ENCODE results near the gene GSTCD.

GSTCD gene, protein sequence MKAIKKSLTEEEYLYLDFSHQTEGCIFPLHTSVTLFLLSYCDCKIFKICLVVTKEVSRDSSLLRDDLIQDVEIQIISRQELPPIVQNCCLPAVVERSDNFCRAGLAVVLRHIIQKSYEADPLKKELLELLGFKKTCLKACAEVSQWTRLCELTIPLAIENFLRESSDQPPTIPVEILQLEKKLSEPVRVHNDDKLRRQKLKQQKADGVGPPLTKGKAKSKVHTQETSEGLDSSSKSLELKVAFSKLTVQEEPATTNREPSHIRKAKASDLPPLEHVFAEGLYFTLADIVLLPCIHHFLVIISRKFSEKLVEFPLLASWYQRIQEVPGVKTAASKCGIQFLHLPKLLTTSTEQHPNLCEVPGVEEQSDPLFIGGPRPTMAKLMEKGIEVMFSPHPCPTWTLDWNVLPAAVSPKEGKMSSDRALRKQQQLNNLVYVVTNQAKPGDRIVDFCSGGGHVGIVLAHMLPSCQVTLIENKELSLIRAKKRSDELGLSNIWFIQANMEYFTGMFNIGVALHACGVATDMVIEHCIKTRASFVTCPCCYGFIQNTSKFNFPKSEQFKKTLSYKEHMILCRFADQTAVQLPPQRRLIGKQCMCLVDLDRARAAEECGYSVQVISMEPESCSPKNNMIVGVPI

DNA sequence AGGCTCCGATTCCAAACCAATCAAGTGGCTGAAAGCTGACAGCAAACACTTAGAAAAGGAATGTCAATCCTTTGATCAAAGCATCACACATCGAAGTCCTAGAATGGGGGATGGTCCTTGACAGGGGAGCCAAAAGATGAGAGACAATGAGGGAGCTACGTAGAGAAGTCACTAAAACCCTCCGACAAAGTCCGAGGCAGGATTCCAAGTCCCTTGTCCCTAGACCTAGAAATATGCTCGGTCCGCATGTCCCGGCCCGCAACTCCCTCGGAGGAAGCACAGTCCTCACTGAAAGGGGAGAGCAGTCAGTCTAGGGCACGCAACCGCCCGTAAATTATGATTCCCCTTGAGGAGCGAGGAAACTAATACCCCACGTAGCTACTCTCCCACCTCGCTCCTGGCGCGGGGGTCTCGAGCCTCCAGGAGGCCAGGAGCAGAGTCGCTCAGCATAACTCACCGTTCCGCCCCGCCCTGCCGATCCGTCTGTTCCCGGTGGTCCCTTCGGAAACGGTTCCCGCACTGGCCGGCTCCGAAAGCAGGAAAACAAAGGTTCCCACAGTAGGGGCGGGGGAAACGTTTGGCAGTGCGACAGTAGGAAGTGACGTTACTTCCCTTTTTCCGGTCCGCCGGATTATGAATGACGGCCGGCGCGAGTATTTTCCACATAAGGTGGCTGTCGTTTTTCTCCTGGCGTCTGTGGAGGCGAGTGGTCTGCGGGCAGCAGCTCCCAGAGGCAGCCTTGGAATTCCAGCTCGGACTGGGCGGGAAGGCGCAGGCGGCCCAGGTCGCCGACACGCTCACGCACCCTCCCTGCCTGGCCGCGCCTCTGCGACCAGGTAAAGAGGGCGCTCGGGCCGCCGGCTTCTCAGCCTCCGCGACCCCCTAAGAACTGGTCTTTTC lies at the start of gene GSTCD, which contains the start of gene INTS12:
TSS of gene GSTCD (plus strand) at position 604 of the 900 bp plus-strand sequence. CDS start 8,830 bp downstream, outside the sequence.
TSS of gene INTS12 (minus strand) at position 509 of the 900 bp plus-strand sequence. CDS start 8,684 bp downstream, outside the sequence.
- peak; percentile 87 for ATAC-seq
- TF ChIP-seq ZNF8 (CRISPR knock-in tag; IDR thresholded peaks at IDR 0.05) (peak; percentile 28; the same call in 1 of the 2 replicates), PPARA (CRISPR knock-in tag; IDR thresholded peaks at IDR 0.05; ENCODE audit: borderline replicate concordance) (no peak), TCF4 (CRISPR knock-in tag; IDR thresholded peaks at IDR 0.05; ENCODE audit: borderline replicate concordance) (peak; percentile 39; the same call in 1 of the 2 replicates), ZFP3 (CRISPR knock-in tag; IDR thresholded peaks at IDR 0.05) (peak; percentile 67; the same call in 1 of the 2 replicates), ZNF70 (CRISPR knock-in tag; IDR thresholded peaks at IDR 0.05) (no peak)
- TF ChIP-seq, protein P1, sequence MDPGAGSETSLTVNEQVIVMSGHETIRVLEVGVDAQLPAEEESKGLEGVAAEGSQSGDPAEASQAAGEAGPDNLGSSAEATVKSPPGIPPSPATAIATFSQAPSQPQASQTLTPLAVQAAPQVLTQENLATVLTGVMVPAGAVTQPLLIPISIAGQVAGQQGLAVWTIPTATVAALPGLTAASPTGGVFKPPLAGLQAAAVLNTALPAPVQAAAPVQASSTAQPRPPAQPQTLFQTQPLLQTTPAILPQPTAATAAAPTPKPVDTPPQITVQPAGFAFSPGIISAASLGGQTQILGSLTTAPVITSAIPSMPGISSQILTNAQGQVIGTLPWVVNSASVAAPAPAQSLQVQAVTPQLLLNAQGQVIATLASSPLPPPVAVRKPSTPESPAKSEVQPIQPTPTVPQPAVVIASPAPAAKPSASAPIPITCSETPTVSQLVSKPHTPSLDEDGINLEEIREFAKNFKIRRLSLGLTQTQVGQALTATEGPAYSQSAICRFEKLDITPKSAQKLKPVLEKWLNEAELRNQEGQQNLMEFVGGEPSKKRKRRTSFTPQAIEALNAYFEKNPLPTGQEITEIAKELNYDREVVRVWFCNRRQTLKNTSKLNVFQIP (CRISPR knock-in tag; IDR thresholded peaks at IDR 0.05; ENCODE audit: borderline replicate concordance, low read depth): 0 out of 2 replicates have a peak, but pooled peaks have one; percentile 71
- TF ChIP-seq, protein P2, sequence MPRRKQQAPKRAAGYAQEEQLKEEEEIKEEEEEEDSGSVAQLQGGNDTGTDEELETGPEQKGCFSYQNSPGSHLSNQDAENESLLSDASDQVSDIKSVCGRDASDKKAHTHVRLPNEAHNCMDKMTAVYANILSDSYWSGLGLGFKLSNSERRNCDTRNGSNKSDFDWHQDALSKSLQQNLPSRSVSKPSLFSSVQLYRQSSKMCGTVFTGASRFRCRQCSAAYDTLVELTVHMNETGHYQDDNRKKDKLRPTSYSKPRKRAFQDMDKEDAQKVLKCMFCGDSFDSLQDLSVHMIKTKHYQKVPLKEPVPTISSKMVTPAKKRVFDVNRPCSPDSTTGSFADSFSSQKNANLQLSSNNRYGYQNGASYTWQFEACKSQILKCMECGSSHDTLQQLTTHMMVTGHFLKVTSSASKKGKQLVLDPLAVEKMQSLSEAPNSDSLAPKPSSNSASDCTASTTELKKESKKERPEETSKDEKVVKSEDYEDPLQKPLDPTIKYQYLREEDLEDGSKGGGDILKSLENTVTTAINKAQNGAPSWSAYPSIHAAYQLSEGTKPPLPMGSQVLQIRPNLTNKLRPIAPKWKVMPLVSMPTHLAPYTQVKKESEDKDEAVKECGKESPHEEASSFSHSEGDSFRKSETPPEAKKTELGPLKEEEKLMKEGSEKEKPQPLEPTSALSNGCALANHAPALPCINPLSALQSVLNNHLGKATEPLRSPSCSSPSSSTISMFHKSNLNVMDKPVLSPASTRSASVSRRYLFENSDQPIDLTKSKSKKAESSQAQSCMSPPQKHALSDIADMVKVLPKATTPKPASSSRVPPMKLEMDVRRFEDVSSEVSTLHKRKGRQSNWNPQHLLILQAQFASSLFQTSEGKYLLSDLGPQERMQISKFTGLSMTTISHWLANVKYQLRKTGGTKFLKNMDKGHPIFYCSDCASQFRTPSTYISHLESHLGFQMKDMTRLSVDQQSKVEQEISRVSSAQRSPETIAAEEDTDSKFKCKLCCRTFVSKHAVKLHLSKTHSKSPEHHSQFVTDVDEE (CRISPR knock-in tag; IDR thresholded peaks at IDR 0.05): peak; percentile 31; the same call in 1 of the 2 replicates

DNA sequence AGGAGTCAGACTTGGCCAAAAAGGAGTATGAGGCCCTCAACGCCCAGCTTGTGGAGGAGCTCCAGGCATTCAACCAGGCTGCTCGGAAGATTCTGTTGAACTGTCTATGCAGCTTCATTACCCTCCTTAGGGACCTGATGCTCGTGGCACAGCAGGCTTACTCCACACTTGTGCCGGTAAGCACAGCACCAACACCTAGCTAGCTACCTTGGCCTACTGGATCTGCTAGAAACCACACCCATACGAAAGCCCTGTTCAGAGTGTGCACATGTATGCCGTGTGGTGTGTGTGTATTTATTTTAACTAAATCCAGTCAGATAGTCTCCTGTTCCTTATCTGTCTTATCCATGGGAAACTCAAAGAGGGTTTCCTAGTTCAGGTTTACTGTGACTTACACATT lies 49.4 kb upstream of the GSTCD start:
- ATAC-seq: no peak
- TF ChIP-seq PPARA (CRISPR knock-in tag; IDR thresholded peaks at IDR 0.05; ENCODE audit: borderline replicate concordance) (no peak), ISL1 (CRISPR knock-in tag; IDR thresholded peaks at IDR 0.05) (no peak), TOX (CRISPR knock-in tag; IDR thresholded peaks at IDR 0.05; ENCODE audit: borderline replicate concordance) (no peak), RARB (CRISPR knock-in tag; IDR thresholded peaks at IDR 0.05) (no peak), ZFP3 (CRISPR knock-in tag; IDR thresholded peaks at IDR 0.05) (no peak), ZNF8 (CRISPR knock-in tag; IDR thresholded peaks at IDR 0.05) (no peak), TCF4 (CRISPR knock-in tag; IDR thresholded peaks at IDR 0.05; ENCODE audit: borderline replicate concordance) (no peak), ZFP30 (CRISPR knock-in tag; IDR thresholded peaks at IDR 0.05) (no peak), ZC3H10 (CRISPR knock-in tag; IDR thresholded peaks at IDR 0.05) (no peak), CSDC2 (CRISPR knock-in tag; IDR thresholded peaks at IDR 0.05) (no peak)
- TF ChIP-seq, protein P3, sequence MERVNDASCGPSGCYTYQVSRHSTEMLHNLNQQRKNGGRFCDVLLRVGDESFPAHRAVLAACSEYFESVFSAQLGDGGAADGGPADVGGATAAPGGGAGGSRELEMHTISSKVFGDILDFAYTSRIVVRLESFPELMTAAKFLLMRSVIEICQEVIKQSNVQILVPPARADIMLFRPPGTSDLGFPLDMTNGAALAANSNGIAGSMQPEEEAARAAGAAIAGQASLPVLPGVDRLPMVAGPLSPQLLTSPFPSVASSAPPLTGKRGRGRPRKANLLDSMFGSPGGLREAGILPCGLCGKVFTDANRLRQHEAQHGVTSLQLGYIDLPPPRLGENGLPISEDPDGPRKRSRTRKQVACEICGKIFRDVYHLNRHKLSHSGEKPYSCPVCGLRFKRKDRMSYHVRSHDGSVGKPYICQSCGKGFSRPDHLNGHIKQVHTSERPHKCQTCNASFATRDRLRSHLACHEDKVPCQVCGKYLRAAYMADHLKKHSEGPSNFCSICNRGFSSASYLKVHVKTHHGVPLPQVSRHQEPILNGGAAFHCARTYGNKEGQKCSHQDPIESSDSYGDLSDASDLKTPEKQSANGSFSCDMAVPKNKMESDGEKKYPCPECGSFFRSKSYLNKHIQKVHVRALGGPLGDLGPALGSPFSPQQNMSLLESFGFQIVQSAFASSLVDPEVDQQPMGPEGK (CRISPR knock-in tag; IDR thresholded peaks at IDR 0.05; ENCODE audit: borderline replicate concordance): no peak
- TF ChIP-seq, protein P4, sequence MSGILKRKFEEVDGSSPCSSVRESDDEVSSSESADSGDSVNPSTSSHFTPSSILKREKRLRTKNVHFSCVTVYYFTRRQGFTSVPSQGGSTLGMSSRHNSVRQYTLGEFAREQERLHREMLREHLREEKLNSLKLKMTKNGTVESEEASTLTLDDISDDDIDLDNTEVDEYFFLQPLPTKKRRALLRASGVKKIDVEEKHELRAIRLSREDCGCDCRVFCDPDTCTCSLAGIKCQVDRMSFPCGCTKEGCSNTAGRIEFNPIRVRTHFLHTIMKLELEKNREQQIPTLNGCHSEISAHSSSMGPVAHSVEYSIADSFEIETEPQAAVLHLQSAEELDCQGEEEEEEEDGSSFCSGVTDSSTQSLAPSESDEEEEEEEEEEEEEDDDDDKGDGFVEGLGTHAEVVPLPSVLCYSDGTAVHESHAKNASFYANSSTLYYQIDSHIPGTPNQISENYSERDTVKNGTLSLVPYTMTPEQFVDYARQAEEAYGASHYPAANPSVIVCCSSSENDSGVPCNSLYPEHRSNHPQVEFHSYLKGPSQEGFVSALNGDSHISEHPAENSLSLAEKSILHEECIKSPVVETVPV (CRISPR knock-in tag; IDR thresholded peaks at IDR 0.05): no peak

DNA sequence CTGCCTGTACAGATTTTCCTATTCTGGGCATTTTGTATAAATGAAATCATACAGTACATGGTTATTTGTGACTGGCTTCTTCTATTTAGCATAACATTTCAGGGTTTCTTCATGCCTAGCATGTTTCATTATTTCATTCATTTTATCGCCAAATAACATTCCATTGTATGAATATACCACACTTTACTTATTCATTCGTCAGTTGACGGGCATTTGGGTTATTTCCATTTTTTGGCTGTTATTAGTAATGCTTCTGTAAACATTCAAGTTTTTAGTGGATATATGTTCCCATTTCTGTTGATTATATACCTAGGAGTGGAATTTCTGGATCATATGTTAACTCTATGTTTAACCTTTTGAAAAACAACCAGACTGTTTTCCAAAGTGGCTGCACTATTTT lies 47.6 kb upstream of the GSTCD start:
- ATAC-seq: no peak
- TF ChIP-seq TOX (CRISPR knock-in tag; IDR thresholded peaks at IDR 0.05; ENCODE audit: borderline replicate concordance): no peak
- TF ChIP-seq ZNF8 (CRISPR knock-in tag; IDR thresholded peaks at IDR 0.05): no peak
- no peak for TF ChIP-seq RARB (CRISPR knock-in tag; IDR thresholded peaks at IDR 0.05)
- TF ChIP-seq OSR1 (CRISPR knock-in tag; IDR thresholded peaks at IDR 0.05): no peak
- no peak for TF ChIP-seq TCF4 (CRISPR knock-in tag; IDR thresholded peaks at IDR 0.05; ENCODE audit: borderline replicate concordance)
- TF ChIP-seq, protein P2 (CRISPR knock-in tag; IDR thresholded peaks at IDR 0.05): no peak
- TF ChIP-seq GLIS3 (CRISPR knock-in tag; IDR thresholded peaks at IDR 0.05): no peak
- no peak for TF ChIP-seq BACH2 (CRISPR knock-in tag; IDR thresholded peaks at IDR 0.05; ENCODE audit: borderline replicate concordance)
- TF ChIP-seq, protein P1 (CRISPR knock-in tag; IDR thresholded peaks at IDR 0.05; ENCODE audit: borderline replicate concordance, low read depth): no peak
- TF ChIP-seq ARNTL (CRISPR knock-in tag; IDR thresholded peaks at IDR 0.05; ENCODE audit: borderline replicate concordance, low read depth): no peak

All from SK-N-SH treated with all-trans-retinoic acid at 6 μM for 48 hours (cell line).